ENCODE results near the gene PRUNE2. TPM values are rescaled to one million over a fixed set of nuclear protein-coding genes. Genes with fewer than 3 reads are reported as not detected.

PRUNE2 gene
- total RNA-seq, 4 donors from 2014 or later: 67.6 to 105 (median 95.6) TPM

DNA sequence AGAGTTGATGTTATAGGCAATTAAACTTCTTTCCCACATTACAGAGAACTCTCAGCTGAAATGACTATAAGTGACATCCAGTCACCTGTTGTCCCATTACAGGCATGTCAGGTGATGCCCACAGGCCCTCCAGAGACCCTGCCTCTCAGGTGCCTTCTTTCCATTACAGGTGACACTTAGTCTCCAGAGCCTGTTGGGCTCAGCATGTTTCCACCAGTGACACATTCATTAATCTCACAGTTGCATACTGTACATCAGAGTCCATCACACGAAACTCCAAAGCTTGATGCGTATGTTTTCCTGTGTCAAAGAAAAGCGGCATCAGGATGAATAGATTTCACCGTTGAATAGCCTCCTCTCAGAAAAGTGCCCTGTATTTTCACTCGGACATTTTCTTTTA is 14.6 kb downstream of the PRUNE2 start:
- no peak for DNase-seq
- Histone ChIP-seq H3K27ac (peak overlapping the region in 2 of 4 donors; percentile 76 to 91), H3K36me3 (no peaks in the 10 kb centered on the region), H3K4me1 (peaks cover 4 to 21% (median 15%) of the 10 kb centered on the region in 4 donors), H3K27me3 (no peaks in the 10 kb centered on the region), H3K4me3 (no peak overlapping the region), H3K9me3 (no peaks in the 10 kb centered on the region)
- in situ Hi-C loops (cut with MboI; ENCODE audit: low pct_ligation_motif_present in 1 of 4, low pct_unique_long_range_greater_than_20kb in 1 of 4, low sequenced_read_pairs in 3 of 4) (no loop called here), intact Hi-C loops (cut with DNase I; ENCODE audit: low total_unique reads) (no loop called here)
- 66 to 88% methylated on average over 2 to 5 of the region's 5 CpGs for WGBS, 2 donors (ENCODE audit: low coverage in 1 of 2)
- TF ChIP-seq POLR2A (IDR thresholded peaks at IDR 0.05): no peak
- no peak for TF ChIP-seq POLR2AphosphoS5 (IDR thresholded peaks at IDR 0.05)
- no peak for TF ChIP-seq EP300 (IDR thresholded peaks at IDR 0.05; ENCODE audit: low read depth)
- TF ChIP-seq, protein P1, sequence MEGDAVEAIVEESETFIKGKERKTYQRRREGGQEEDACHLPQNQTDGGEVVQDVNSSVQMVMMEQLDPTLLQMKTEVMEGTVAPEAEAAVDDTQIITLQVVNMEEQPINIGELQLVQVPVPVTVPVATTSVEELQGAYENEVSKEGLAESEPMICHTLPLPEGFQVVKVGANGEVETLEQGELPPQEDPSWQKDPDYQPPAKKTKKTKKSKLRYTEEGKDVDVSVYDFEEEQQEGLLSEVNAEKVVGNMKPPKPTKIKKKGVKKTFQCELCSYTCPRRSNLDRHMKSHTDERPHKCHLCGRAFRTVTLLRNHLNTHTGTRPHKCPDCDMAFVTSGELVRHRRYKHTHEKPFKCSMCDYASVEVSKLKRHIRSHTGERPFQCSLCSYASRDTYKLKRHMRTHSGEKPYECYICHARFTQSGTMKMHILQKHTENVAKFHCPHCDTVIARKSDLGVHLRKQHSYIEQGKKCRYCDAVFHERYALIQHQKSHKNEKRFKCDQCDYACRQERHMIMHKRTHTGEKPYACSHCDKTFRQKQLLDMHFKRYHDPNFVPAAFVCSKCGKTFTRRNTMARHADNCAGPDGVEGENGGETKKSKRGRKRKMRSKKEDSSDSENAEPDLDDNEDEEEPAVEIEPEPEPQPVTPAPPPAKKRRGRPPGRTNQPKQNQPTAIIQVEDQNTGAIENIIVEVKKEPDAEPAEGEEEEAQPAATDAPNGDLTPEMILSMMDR (IDR thresholded peaks at IDR 0.05): no peak

DNA sequence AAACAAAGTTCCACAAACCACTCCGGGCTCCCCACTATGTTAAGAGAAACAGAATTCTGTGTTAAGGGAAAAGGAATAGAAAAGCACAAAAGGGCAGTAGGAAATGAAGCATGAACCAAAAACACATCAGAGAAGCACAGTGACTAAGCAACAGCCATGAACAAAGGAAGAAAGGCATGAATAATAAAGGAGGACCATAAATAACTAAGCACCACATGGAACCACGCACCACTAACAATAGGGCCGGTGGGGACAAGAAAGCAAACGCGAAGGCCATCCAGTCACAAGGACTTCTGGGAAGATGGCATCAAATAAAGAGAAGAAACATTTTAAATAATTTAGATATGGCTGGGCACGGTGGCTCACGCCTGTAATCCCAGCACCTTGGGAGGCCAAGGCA is 18.0 kb downstream of the PRUNE2 start:
- DNase-seq: no peak
- no peaks in the 10 kb centered on the region for H3K36me3 ChIP-seq
- no peak overlapping the region for H3K4me3 ChIP-seq
- H3K27me3 ChIP-seq: no peaks in the 10 kb centered on the region
- in situ Hi-C loops (cut with MboI; ENCODE audit: low pct_ligation_motif_present in 1 of 4, low pct_unique_long_range_greater_than_20kb in 1 of 4, low sequenced_read_pairs in 3 of 4) (no loop called here), intact Hi-C loops (cut with DNase I; ENCODE audit: low total_unique reads) (no loop called here)
- 87 to 100% methylated on average over 1 to 7 of the region's 7 CpGs for WGBS, 2 donors (ENCODE audit: low coverage in 1 of 2)
- TF ChIP-seq POLR2AphosphoS5 (IDR thresholded peaks at IDR 0.05) (no peak), POLR2A (IDR thresholded peaks at IDR 0.05) (no peak)
- no peaks in the 10 kb centered on the region for H3K9me3 ChIP-seq
- peak overlapping the region; percentile 53 to 91 (median 74) for H3K27ac ChIP-seq
- peaks cover 0 to 24% (median 18%) of the 10 kb centered on the region in 4 donors for H3K4me1 ChIP-seq

DNA sequence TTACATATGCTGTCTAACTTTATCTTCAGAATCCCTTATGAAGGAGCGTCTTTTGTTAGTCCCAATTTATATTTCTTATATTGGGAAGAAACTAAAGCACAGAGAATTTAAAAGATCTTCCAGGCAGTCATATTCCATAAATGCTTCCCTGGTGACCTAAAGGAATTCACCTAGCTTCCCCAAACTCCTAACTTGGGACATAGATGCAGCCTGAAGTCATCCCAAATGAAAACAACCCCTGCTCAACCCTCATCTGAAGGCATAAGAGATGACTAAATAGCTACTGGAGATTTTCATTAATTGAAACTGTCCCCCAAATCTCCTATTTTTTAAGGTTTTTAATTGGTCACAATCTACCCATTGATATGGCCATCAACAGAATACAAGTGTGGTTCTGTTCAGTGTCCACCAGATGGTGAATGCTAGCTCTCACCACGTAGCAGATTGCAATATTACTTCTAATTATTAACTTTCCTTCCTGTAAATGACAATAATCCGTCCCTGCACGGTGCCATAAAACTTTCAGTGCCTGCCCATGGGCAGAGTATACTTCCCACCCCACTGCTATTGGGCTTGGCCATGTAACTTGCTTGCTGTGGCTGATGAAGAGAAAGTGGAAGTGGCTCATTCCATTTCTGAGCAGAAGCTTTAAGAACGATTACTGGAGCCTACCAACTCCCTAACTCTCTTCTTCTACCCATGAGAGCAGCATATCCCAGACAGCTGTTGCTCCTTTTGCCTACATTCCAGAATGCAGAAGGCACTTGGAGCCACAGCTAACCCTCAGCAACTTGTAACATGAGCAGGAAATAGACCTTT is 18.7 kb downstream of the PRUNE2 start:
- in situ Hi-C loops (cut with MboI; ENCODE audit: low pct_ligation_motif_present in 1 of 4, low pct_unique_long_range_greater_than_20kb in 1 of 4, low sequenced_read_pairs in 3 of 4): no loop called here
- no peak for TF ChIP-seq POLR2AphosphoS5 (IDR thresholded peaks at IDR 0.05)
- TF ChIP-seq, protein P1 (IDR thresholded peaks at IDR 0.05): peak in 3 of 5 experiments; percentile 14 to 42 (median 14)
- DNase-seq: peak; percentile 61
- no peaks in the 10 kb centered on the region for H3K27me3 ChIP-seq
- H3K4me1 ChIP-seq: peaks cover 0 to 24% (median 18%) of the 10 kb centered on the region in 4 donors
- intact Hi-C loops (cut with DNase I; ENCODE audit: low total_unique reads): no loop called here
- H3K9me3 ChIP-seq: no peaks in the 10 kb centered on the region
- peak overlapping the region; percentile 53 to 91 (median 74) for H3K27ac ChIP-seq
- H3K36me3 ChIP-seq: no peaks in the 10 kb centered on the region
- peak overlapping the region in 1 of 4 donors; percentile 12 for H3K4me3 ChIP-seq
- WGBS, 2 donors (ENCODE audit: low coverage in 1 of 2): 38 to 45% methylated on average over 3 to 5 of the region's 5 CpGs

DNA sequence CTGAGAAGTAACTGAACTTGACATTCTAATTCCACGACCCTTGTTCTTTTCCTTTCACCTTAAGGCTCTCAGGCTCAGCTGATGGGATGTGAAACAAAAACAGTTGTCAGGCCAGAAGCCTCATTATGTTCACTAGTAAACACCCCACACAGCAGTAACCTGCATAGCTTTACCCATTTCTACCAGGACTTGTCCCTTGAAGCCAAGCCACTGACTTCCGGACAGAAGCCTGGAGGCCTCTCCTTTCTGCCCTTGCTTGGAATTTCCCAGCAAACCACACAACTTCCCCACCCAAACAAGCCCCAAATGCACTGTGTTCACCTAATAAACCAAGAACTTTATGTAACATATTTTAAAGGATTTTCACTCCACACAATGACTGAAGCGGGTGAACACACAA is 19.6 kb downstream of the PRUNE2 start:
- H3K4me1 ChIP-seq: peaks cover 0 to 24% (median 18%) of the 10 kb centered on the region in 4 donors
- in situ Hi-C loops (cut with MboI; ENCODE audit: low pct_ligation_motif_present in 1 of 4, low pct_unique_long_range_greater_than_20kb in 1 of 4, low sequenced_read_pairs in 3 of 4): no loop called here
- no peaks in the 10 kb centered on the region for H3K36me3 ChIP-seq
- H3K9me3 ChIP-seq: no peaks in the 10 kb centered on the region
- DNase-seq: no peak
- TF ChIP-seq POLR2A (IDR thresholded peaks at IDR 0.05): no peak
- TF ChIP-seq, protein P1 (IDR thresholded peaks at IDR 0.05): no peak
- no peak for TF ChIP-seq POLR2AphosphoS5 (IDR thresholded peaks at IDR 0.05)
- TF ChIP-seq EP300 (IDR thresholded peaks at IDR 0.05; ENCODE audit: low read depth): no peak
- no peaks in the 10 kb centered on the region for H3K27me3 ChIP-seq
- WGBS, 2 donors (ENCODE audit: low coverage in 1 of 2): 81 to 89% methylated on average over 3 of the region's 3 CpGs
- intact Hi-C loops (cut with DNase I; ENCODE audit: low total_unique reads): no loop called here
- H3K27ac ChIP-seq: peak overlapping the region; percentile 53 to 91 (median 74)
- H3K4me3 ChIP-seq: no peak overlapping the region

Measured in transverse colon (tissue), 4 donors.